ENCODE results near the gene C10orf71.
A peak's percentile ranks its signal among the peaks of the same experiment; 100 is the strongest.

C10orf71 gene

GRCh38 chr10:49295297-49295696 lies 3.7 kb upstream of the C10orf71 start:
- no peak for DNase-seq (ENCODE audit: low read depth)

- DNase-seq (ENCODE audit: low read depth) = no peak
These were observed 2.6 kb upstream of the C10orf71 start for GRCh38 chr10:49296382-49296781.

DNA sequence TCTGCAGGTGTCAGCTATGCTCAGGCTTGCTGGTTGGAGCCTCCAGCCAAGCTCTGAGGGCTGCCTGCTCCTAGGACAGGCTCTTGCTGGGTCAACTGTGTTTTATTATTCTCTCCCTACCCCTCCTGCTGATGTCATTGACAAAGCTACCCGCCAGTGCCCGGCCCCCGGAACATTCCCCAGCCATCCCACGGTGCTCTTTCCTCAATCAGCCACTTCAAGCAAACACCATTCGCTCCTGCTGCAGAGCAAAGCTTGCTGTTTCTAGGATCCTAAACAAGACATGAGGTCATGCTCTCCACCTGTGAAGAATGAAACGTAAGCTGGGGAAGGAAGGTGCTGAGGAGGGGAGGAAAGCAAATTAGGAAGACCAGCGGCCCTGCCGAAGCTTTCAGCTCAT lies 2.1 kb upstream of the C10orf71 start:
- DNase-seq (ENCODE audit: low read depth) = no peak

DNA sequence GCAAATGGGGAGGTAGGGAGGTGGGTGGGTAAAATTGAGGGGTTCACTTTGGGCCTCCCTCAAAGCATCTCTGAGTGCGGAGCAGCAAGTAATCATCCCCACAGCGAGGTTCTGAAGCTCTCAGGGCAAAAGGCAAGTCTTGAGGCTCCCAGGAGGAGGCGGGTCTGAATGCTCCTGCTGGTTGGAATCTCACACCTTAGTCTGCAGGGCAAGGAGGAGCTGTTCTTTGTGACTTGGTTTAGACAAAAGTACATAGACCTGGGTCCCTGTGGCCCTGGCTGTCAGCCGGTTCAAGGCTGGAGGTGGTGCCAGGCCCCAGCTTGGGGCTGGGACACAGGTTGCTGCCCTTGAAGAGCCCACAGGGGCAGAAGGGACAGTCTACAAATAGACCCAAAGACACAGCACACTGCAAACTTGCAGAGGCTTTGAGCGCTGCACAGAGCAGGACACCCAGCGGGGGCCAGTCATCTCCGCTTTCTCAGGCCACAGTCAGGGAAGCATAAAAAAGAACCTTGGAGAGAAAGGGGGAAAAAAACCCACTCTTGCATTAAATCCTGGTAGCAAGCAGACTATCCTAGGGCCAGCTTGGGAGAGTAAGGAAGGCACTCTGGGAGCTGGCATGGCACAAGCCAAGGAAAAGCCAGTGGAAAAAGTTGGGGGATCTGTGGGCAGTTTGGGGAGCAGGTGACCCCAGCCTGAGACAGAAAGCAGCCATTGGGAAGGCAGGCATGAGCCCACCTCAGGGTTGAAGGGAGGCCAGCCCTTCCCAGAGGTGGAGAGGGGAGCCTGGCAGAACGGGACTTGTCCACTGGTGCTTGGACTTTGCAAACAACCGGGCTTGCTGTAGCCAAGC lies 926 bp upstream of the C10orf71 start:
- no peak for DNase-seq (ENCODE audit: low read depth)

DNA sequence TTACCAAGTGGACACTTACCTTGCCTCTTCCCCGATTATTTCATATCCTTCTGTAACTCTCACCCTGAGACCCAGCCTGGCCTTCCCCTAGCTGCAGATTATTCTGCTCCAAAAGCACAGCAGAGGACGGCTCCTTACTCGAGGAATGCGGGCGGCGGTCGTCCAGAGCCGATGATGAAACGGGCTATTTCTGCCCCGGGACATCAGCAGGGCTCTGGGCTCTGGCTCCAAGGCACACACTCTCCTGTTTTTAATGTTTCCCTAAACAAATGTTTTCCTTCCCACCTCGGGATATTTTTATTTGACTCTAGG lies 343 bp upstream of the C10orf71 start:
- DNase-seq (ENCODE audit: low read depth) = no peak

DNA sequence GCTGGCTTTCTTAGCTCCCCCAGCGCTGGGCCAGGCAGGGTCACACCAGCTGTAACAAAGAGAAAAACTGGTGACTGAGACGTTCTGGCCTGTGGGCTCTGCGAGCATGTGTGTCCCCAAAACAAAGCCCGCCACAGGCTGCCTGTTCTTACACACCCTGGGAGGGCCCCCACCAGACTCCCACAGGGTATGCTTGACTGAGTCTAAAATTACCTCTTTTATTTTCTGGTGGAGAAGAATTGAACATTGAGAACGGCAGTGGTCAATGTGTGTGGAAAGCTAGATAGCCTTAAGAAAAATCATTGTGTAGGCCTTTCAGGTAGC lies 808 bp downstream of the C10orf71 start:
- no peak for DNase-seq (ENCODE audit: low read depth)

DNA sequence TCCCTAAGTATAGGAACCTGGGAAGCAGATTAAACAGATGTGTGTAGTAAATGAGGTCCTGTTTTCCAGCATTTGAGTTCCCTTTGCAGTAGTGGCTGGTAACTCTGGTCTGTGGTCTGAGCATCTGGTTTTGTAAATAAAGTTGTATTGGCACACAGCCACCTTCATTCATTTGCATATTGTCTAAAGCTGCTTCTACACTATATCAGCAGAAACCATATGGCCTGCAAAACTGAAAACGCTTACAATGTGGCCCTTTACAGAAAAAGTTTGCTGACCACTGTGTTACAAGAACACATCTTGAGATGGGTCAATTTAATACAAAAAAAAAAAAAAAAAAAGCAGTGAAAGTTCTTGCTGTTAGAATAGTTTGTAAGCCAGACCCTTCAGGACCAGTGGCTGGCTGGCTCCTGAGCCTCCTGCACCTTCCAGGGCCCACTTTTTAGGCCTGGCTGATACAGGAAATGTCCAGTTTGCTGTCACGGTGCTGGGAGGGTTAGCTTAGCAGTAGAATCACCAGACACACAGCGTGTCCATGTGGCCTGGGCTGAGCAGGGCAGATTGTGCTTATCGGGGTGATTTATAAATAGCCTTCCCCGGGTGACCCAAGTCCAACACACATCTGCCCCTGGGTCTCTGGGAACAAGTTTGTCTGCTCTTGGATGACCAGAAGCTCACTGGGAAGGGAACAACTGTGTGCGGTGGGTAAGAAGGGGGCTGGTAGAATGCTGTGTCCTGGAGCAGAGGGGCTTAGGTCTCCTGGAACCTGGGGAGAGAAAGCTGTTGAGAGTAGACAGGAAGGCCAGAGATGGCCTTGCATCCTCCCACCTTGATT lies 1.4 kb downstream of the C10orf71 start:
- no peak for DNase-seq (ENCODE audit: low read depth)

GRCh38 chr10:49301302-49301701 lies 2.3 kb downstream of the C10orf71 start:
- no peak for DNase-seq (ENCODE audit: low read depth)

- DNase-seq (ENCODE audit: low read depth) = no peak
These were observed 3.1 kb downstream of the C10orf71 start for GRCh38 chr10:49302088-49302487.

DNA sequence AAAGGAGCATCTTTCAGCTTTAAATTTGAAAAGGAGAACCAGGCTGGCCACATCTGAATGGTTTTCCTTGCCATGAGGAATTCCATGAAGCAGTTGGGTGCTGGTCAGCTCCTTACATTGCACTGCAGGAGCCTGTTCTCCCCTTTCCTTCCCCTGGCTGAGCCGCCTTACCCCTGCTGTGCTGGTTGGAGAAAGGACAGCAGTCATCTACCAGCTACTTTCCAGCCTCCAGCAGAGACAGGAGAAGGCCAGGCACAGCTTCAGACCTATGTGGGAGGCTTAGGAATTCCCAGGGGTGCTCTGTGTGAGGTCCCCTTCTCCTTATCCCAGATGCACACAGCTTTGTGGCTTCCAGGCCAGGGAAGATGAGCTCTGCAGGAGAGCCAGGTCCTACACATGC lies 4.7 kb downstream of the C10orf71 start:
- no peak for DNase-seq (ENCODE audit: low read depth)

GRCh38 chr10:49304137-49304536 lies 5.2 kb downstream of the C10orf71 start:
- DNase-seq (ENCODE audit: low read depth) = no peak

GRCh38 chr10:49307921-49308320 lies 9.0 kb downstream of the C10orf71 start:
- DNase-seq (ENCODE audit: low read depth) = no peak

DNA sequence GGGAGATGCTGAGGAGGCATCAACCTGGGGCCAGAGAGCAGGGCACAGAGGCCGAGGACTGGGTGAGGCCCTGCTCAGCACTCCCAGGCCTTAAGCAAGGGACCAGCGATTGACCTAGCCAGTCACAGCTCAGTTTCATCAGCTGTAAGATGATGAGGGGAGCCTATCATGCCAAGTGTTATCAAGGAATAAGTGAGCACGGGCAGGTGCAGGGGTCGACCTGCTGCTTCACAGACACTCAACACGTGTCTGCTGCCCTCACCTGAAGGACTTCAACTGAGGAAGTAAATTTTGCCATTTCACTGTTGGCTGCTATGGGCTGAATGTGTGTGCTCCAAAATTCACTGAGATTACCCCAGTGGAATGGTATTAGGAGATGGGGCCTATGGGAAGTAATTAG lies 9.9 kb downstream of the C10orf71 start:
- DNase-seq (ENCODE audit: low read depth) = no peak

DNA sequence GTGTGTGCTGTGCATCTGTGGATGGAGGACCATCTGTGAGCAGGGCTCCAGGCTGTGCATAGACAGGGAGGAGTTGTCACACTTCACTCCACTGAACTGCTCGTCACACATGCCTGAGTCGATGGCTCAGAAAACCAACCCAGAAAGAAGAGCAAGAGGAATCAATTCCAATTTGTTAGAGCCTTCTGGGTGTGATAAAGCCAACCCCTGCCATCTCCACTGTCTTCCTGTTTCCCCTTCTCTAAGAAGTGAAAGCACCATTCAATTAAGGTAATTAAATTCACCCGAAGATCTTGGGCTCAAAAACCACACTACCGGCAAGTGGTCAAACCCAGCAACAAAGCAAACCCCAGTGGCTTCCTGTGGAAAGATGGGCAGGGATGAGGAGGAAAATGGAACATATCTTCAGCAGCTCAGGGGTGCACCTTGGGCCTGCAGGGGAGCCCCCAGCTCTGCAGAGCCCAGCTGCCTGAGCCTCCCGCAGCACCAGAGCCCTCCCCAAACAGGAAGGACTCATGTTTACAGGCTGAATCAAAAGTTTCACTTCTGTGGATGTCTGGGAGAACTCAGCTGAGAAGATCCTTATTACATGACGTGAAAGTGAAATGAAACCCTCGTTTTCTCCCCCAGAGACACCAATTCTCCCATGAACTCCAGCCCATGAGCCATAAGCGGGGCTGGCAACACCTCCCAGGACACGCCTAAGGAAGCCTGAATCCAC lies 10.9 kb downstream of the C10orf71 start:
- no peak for DNase-seq (ENCODE audit: low read depth)

- peak; percentile 1 for DNase-seq (ENCODE audit: low read depth)
These were observed 11.5 kb downstream of the C10orf71 start for GRCh38 chr10:49310460-49310859.

- no peak for DNase-seq (ENCODE audit: low read depth)
These were observed 12.1 kb downstream of the C10orf71 start for GRCh38 chr10:49310901-49311554.

DNA sequence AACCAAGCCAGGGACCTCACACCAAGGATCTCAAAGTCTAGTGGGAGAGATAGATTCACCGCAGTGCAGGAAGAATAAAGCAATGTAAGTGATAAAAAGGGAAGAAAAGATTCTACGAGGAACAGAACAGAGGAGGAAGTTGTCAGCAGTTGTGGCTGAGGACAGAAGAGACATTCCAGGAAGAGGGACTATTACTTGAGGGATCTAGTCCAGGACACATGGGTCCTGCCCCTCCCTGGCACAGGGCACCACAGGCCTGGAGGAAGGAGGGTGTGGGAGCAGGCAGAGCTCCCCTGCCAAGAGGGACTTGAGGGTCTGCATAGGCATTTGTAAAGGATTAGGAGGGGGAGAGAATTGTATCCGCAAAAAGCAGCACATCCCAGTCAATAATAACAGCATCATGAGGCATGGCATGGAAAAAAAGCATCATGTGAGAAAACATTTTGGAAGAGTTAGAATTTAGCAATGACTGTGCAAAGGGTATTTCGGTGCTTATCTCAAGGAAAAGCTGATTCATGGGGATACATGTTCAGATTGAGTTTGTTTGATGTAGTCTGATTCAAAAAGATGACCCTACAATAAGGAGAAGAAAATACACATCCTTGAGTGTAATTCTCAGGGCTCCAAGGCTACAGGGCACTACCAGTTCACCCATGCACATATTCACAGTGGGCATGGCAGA lies 12.7 kb downstream of the C10orf71 start:
- DNase-seq (ENCODE audit: low read depth) = no peak

DNA sequence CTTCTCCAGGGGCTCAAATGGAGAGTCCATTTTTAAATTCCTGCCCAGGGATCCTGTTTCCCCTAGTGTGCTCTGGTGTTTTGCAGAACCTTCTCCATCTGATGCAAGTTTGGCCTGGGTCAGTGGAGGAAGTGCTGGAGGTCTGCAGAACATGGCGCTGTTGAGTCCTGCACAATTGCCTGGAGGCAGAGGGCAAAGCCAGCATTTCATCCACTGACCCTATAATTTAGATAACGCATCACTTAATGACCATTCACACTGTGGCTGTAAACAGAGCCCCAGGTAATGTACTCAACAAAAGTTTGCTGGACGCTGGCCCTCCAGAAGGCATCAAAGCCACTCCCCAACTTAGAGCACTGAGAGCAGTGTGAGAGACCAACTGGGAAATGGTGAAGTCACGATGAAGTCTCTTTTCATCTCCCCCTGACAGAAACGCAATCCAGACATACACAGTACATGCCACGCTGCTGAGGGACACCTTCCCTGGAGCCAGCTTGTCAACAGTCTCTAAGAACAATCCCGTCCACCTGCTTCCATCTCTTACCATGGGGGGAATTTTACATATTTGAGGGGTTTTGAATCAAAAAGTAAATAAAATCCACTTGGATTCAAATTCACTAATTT lies 13.4 kb downstream of the C10orf71 start:
- DNase-seq (ENCODE audit: low read depth) = no peak

DNA sequence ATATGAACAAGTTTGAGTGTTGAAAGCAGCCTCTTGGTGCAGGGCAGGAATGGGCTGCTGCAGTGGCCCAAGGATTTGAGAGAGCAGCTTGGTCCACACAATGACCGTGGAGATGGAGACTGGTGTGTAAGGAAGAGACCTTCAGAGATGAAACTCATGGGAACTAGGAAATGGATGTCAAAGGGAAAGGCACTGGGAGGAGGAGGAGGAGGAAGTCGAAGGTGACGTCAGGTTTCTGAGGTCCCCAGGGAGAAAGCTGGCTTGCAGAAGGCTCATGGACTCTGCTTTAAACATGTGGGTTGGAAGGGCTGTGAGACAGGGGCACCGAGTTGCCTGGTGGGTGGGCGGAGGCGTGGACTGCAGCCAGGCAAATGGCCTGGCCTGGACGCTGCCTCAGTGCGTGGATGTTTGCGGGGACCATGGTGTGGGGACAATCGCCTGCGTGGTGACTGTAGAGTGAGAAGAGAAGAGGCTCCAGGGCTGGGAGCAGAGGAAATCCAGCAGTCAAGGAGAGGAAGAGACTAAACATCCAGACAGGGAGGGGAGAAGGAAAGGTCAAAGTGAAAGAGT lies 14.6 kb downstream of the C10orf71 start:
- no peak for DNase-seq (ENCODE audit: low read depth)

- no peak for DNase-seq (ENCODE audit: low read depth)
These were observed 15.8 kb downstream of the C10orf71 start for GRCh38 chr10:49314806-49315205.

GRCh38 chr10:49318028-49318427 lies 19.1 kb downstream of the C10orf71 start:
- no peak for DNase-seq (ENCODE audit: low read depth)
